AG10803 (cell line): ENCODE data around the gene CLRN3.

ENCODE experiments used
- DNase-seq: peaks from one replicate; pipeline ENCODE4 v3.0.0; 2010; ENCODE audit warnings: low read depth
- H3K4me3 ChIP-seq: 2 replicates; pipeline ENCODE4 v1.5.1; 2011; ENCODE audit warnings: mild to moderate bottlenecking, low read length, control low read depth
- TF ChIP-seq, protein P1 (sequence below): conservative IDR thresholded peaks from 2 replicates; pipeline ENCODE4 v1.5.1; 2011; ENCODE audit warnings: mild to moderate bottlenecking, low read length, control low read depth, inconsistent platforms

The CLRN3 gene

DNA sequence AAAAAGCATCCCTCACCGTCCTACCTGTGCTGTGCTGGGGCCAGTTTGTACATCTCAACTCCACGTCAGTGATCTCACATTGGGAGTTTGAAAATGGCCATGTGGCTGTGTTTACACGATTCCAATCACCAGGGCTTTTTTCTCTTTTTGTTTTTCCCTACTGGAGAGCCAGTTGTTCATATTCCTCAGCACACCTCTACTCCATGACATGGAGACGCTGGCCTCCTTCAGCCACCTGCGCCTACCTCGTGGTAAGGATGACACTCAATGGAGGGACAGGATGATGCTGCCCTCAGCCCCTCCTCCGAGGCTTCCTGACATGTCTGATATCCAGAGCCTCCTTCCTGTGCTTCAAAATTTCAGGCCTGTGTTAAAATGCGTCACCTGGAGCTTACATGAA lies 10.3 kb downstream of the CLRN3 start:
- TF ChIP-seq, protein P1, sequence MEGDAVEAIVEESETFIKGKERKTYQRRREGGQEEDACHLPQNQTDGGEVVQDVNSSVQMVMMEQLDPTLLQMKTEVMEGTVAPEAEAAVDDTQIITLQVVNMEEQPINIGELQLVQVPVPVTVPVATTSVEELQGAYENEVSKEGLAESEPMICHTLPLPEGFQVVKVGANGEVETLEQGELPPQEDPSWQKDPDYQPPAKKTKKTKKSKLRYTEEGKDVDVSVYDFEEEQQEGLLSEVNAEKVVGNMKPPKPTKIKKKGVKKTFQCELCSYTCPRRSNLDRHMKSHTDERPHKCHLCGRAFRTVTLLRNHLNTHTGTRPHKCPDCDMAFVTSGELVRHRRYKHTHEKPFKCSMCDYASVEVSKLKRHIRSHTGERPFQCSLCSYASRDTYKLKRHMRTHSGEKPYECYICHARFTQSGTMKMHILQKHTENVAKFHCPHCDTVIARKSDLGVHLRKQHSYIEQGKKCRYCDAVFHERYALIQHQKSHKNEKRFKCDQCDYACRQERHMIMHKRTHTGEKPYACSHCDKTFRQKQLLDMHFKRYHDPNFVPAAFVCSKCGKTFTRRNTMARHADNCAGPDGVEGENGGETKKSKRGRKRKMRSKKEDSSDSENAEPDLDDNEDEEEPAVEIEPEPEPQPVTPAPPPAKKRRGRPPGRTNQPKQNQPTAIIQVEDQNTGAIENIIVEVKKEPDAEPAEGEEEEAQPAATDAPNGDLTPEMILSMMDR: no peak
- DNase-seq: no peak
- H3K4me3 ChIP-seq: no peak overlapping the region

- TF ChIP-seq, protein P1: no peak
- H3K4me3 ChIP-seq: no peak overlapping the region
- no peak for DNase-seq
Observed at GRCh38 chr10:127881262-127881661, 11.5 kb downstream of the CLRN3 start.

DNA sequence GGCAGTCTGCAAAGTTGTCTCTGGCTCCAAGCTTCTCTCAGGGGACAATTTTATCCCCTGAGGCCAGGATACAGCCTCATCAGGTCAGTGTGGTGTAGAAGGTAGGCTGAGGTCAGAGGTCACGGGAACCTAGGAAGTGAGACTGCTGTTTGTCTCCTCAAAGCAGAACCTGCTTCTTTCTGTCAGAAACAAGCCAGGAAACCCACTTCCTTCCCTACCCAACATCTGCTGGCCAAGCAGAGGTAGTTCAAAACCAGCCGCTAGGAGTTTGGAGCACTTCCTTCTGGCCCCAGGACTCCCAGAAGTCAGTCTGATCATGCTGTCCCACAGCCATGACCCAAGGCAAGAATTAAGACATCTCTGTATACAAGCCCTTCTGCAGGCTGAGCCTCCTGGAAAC lies 12.2 kb downstream of the CLRN3 start:
- no peak for DNase-seq
- TF ChIP-seq, protein P1: no peak
- no peak overlapping the region for H3K4me3 ChIP-seq

- no peak for DNase-seq
- TF ChIP-seq, protein P1: no peak
- no peak overlapping the region for H3K4me3 ChIP-seq
Observed at GRCh38 chr10:127878475-127879055, 14.2 kb downstream of the CLRN3 start.

GRCh38 chr10:127877699-127878098 lies 15.0 kb downstream of the CLRN3 start:
- H3K4me3 ChIP-seq: no peak overlapping the region
- DNase-seq: no peak

GRCh38 chr10:127877116-127877515 lies 15.6 kb downstream of the CLRN3 start:
- H3K4me3 ChIP-seq: no peak overlapping the region
- TF ChIP-seq, protein P1: no peak
- no peak for DNase-seq

More at GRCh38 chr10:127877699-127878098, 15.0 kb downstream of the CLRN3 start:
- TF ChIP-seq, protein P1: no peak

- H3K4me3 ChIP-seq: no peak overlapping the region
- TF ChIP-seq, protein P1: no peak
- DNase-seq: no peak
Observed at GRCh38 chr10:127875916-127876315, 16.8 kb downstream of the CLRN3 start.
